ENCODE results near the gene HDLBP.
"Not testable (repeated sequence)": the region's sequence is repeated elsewhere in the genome, so short reads cannot be mapped to it uniquely, and the experiment has no call there.

The HDLBP gene

GRCh38 chr2:241197246-241197645 is 118.2 kb downstream of the HDLBP start:
- not testable (repeated sequence) for DNase-seq (ENCODE audit: low read depth, low spot score)

GRCh38 chr2:241195506-241196130 is 119.9 kb downstream of the HDLBP start:
- no peak for DNase-seq (ENCODE audit: low read depth, low spot score)

- no peak for DNase-seq (ENCODE audit: low read depth, low spot score)
These were observed 120.7 kb downstream of the HDLBP start for GRCh38 chr2:241194811-241195210.

GRCh38 chr2:241193271-241193670 is 122.2 kb downstream of the HDLBP start:
- DNase-seq (ENCODE audit: low read depth, low spot score), result no peak

GRCh38 chr2:241191081-241191480 is 124.4 kb downstream of the HDLBP start:
- DNase-seq (ENCODE audit: low read depth, low spot score), result no peak

- no peak for DNase-seq (ENCODE audit: low read depth, low spot score)
These were observed 125.0 kb downstream of the HDLBP start for GRCh38 chr2:241190291-241190981.

GRCh38 chr2:241189856-241190201 is 125.6 kb downstream of the HDLBP start:
- no peak for DNase-seq (ENCODE audit: low read depth, low spot score)

- no peak for DNase-seq (ENCODE audit: low read depth, low spot score)
These were observed 126.2 kb downstream of the HDLBP start for GRCh38 chr2:241189093-241189855.

- DNase-seq (ENCODE audit: low read depth, low spot score), result no peak
These were observed 126.9 kb downstream of the HDLBP start, which contains the start of gene ANO7 for GRCh38 chr2:241188361-241189092. TSS of gene ANO7 (plus strand) at chr2:241188677. CDS start at chr2:241190064, 1,387 bp downstream.

- DNase-seq (ENCODE audit: low read depth, low spot score), result no peak
These were observed 127.6 kb downstream of the HDLBP start for GRCh38 chr2:241187918-241188234.

GRCh38 chr2:241187101-241187917 is 128.2 kb downstream of the HDLBP start:
- no peak for DNase-seq (ENCODE audit: low read depth, low spot score)

GRCh38 chr2:241185961-241186360 is 129.5 kb downstream of the HDLBP start:
- no peak for DNase-seq (ENCODE audit: low read depth, low spot score)

GRCh38 chr2:241184901-241185300 is 130.6 kb downstream of the HDLBP start:
- DNase-seq (ENCODE audit: low read depth, low spot score), result no peak

GRCh38 chr2:241183221-241183620 is 132.3 kb downstream of the HDLBP start:
- no peak for DNase-seq (ENCODE audit: low read depth, low spot score)

GRCh38 chr2:241182531-241183133 is 132.8 kb downstream of the HDLBP start:
- DNase-seq (ENCODE audit: low read depth, low spot score), result no peak

GRCh38 chr2:241182126-241182525 is 133.3 kb downstream of the HDLBP start:
- DNase-seq (ENCODE audit: low read depth, low spot score), result no peak

- peak; percentile 83 for DNase-seq (ENCODE audit: low read depth, low spot score)
These were observed 135.0 kb downstream of the HDLBP start for GRCh38 chr2:241180495-241180894.

- DNase-seq (ENCODE audit: low read depth, low spot score), result no peak
These were observed 135.6 kb downstream of the HDLBP start for GRCh38 chr2:241179899-241180298.

- DNase-seq (ENCODE audit: low read depth, low spot score), result no peak
These were observed 136.5 kb downstream of the HDLBP start for GRCh38 chr2:241178961-241179360.

GRCh38 chr2:241177526-241178334 is 137.7 kb downstream of the HDLBP start:
- no peak for DNase-seq (ENCODE audit: low read depth, low spot score)

Measured in ELF-1 (cell line).